MCF 10A (cell line): ENCODE results near the gene ATAD1. TPM values are rescaled to one million over a fixed set of nuclear protein-coding genes. Genes with fewer than 3 reads are reported as not detected.
"Not testable (repeated sequence)": the region's sequence is repeated elsewhere in the genome, so short reads cannot be mapped to it uniquely, and the experiment has no call there.

Experiments
- BruUV-seq: library from RNA; stranded (reverse); fragments of 400-500 nt; replicated peaks from 2 replicates; lab custom pipeline; 2021; lab: Mats Ljungman, UMichigan
- CTCF ChIA-PET: fragments of 300-600 bp; sonication (Branson Sonifier 250); formaldehyde crosslinking; extraction: SDS; loops from one replicate; lab custom pipeline; 2021; ENCODE audit warnings: antibody characterized with exemption, inconsistent platforms; lab: Yijun Ruan, JAX
- POLR2A ChIA-PET: fragments of 300-600, 350-650 bp; sonication (Branson Sonifier 250); formaldehyde crosslinking; extraction: SDS; loops from one replicate; lab custom pipeline; 2020; ENCODE audit warnings: antibody characterized with exemption, inconsistent platforms; lab: Yijun Ruan, JAX
- DNase-seq: peaks from one replicate; pipeline ENCODE4 v3.0.0-alpha.2; 2018; ENCODE audit not compliant: unreplicated experiment
- H3K27ac Mint-ChIP-seq: one replicate; pipeline ENCODE4 v1.8.0; 2022; ENCODE audit warnings: mild to moderate bottlenecking, low read depth, mixed read lengths; ENCODE audit not compliant: unreplicated experiment
- H3K27me3 Mint-ChIP-seq: one replicate; pipeline ENCODE4 v1.8.0; 2022; ENCODE audit warnings: mixed read lengths; ENCODE audit not compliant: insufficient read depth, unreplicated experiment
- H3K36me3 Mint-ChIP-seq: one replicate; pipeline ENCODE4 v1.8.0; 2022; ENCODE audit warnings: mild to moderate bottlenecking, moderate library complexity, mixed read lengths; ENCODE audit not compliant: insufficient read depth, unreplicated experiment
- H3K4me1 Mint-ChIP-seq: one replicate; pipeline ENCODE4 v1.8.0; 2022; ENCODE audit warnings: mixed read lengths; ENCODE audit not compliant: insufficient read depth, unreplicated experiment
- H3K4me3 Mint-ChIP-seq: one replicate; pipeline ENCODE4 v1.8.0; 2022; ENCODE audit warnings: mild to moderate bottlenecking, moderate library complexity, mixed read lengths; ENCODE audit not compliant: unreplicated experiment
- H3K9me3 Mint-ChIP-seq: one replicate; pipeline ENCODE4 v1.8.0; 2022; ENCODE audit warnings: mixed read lengths; ENCODE audit not compliant: unreplicated experiment
- intact Hi-C: fragments of 100-400 bp; cut with micrococcal nuclease; formaldehyde crosslinking; loops from 2 replicates; pipeline ENCODE4 v1.14.1; 2022
- total RNA-seq: library from RNA; stranded (reverse); gene quantifications from 2 replicates; pipeline ENCODE4 v1.2.3, GENCODE V29; 2022
- TF ChIP-seq, protein P1 (sequence below): fragments of 200-600 bp; IDR thresholded peaks from one replicate; pipeline ENCODE4 v1.8.0; 2022; ENCODE audit warnings: antibody characterized with exemption, mild to moderate bottlenecking; ENCODE audit not compliant: unreplicated experiment

The ATAD1 gene
- total RNA-seq, 1 experiment from 2014 or later: 75.2 TPM

DNA sequence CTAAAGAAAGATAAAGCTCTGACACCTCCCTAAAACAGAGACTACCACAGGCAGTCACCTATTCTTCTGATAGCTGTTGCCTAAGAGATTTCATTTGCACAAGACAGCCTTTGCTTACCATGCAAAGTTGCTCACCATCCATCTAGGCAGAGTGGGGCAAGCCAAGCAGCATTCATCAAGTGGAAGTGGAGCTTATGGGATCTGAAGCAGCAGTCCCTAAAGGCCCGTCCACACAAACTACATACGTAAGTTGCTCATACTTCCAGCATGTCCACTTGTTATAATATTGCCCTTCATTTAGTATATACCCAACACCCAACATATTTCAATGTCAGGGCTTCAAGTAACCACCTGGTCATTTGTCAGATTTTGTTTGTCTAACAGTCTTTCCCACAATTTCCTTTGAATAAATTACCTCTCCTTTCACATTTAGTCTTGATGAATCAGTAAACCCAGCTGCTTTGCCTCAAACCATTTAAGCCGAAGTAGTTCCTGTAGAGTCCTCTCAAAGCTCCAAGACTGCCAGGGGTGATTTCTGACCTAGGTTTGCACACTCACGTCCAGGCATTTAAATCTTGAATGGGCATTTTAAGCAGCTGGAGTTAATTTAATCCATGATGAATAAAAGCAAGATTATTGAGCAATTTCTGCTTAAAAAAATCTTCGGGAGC lies 67.9 kb downstream of the ATAD1 start:
- intact Hi-C loops: no loop called here
- H3K9me3 Mint-ChIP-seq: no peaks in the 10 kb centered on the region
- no peak for DNase-seq
- no TSS peak for BruUV-seq
- no peak overlapping the region for H3K27ac Mint-ChIP-seq
- H3K27me3 Mint-ChIP-seq: no peaks in the 10 kb centered on the region
- H3K36me3 Mint-ChIP-seq: peaks cover 29% of the 10 kb centered on the region
- TF ChIP-seq, protein P1, sequence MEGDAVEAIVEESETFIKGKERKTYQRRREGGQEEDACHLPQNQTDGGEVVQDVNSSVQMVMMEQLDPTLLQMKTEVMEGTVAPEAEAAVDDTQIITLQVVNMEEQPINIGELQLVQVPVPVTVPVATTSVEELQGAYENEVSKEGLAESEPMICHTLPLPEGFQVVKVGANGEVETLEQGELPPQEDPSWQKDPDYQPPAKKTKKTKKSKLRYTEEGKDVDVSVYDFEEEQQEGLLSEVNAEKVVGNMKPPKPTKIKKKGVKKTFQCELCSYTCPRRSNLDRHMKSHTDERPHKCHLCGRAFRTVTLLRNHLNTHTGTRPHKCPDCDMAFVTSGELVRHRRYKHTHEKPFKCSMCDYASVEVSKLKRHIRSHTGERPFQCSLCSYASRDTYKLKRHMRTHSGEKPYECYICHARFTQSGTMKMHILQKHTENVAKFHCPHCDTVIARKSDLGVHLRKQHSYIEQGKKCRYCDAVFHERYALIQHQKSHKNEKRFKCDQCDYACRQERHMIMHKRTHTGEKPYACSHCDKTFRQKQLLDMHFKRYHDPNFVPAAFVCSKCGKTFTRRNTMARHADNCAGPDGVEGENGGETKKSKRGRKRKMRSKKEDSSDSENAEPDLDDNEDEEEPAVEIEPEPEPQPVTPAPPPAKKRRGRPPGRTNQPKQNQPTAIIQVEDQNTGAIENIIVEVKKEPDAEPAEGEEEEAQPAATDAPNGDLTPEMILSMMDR: no peak
- H3K4me3 Mint-ChIP-seq: no peak overlapping the region
- ChIA-PET POLR2A (interaction anchor here (2.9 to 4.0 kb wide), 2 partner anchors 10 kb away, joined by 12 to 17 read pairs; no protein-coding TSS in a partner anchor), CTCF (interaction anchor here (0.7 kb wide), 1 partner anchor 10 kb away, joined by 3 read pairs; no protein-coding TSS in a partner anchor)
- H3K4me1 Mint-ChIP-seq: peaks cover 10% of the 10 kb centered on the region

DNA sequence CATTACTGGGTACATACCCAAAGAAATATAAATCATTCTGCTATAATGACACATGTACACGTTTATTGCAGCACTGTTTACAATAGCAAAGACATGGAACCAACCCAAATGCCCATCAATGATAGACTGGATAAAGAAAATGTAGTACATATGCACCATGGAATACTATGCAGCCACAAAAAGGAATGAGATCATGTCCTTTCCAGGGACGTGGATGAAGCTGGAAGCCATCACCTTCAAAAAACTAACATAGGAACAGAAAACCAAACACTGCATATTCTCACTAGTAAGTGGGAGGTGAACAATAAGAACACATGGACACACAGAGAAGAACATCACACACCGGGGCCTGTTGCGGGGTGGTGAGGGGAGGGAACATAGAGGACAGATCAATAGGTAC lies 69.8 kb downstream of the ATAD1 start:
- intact Hi-C loops, H3K27me3 Mint-ChIP-seq, H3K4me1 Mint-ChIP-seq, BruUV-seq, H3K27ac Mint-ChIP-seq, H3K4me3 Mint-ChIP-seq, H3K9me3 Mint-ChIP-seq, DNase-seq: not testable (repeated sequence)
- peaks cover 17% of the 10 kb centered on the region for H3K36me3 Mint-ChIP-seq
- ChIA-PET CTCF (interaction anchor here (1.0 to 1.4 kb wide), 2 partner anchors 12 to 14 kb away, joined by 3 to 6 read pairs; no protein-coding TSS in a partner anchor), POLR2A (interaction anchor here (4.0 kb wide), 1 partner anchor 8 kb away, joined by 17 read pairs; no protein-coding TSS in a partner anchor)

DNA sequence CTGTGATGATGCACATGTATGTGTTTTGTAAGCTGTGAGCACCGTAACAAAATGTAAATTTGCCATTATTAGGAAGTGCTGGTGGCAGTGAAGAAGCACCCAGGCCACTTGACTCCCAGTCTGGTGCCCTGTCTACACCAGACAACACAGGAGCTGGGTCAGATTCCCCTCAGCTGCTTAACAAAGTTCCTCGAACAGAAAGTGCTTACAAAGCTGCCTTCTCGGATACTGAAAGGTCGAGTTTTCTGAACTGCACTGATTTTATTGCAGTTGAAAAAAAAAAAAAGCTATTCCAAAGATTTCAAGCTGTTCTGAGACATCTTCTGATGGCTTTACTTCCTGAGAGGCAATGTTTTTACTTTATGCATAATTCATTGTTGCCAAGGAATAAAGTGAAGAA lies 71.1 kb downstream of the ATAD1 start:
- DNase-seq: no peak
- TF ChIP-seq, protein P1: no peak
- CTCF ChIA-PET: interaction anchor here (0.9 kb wide), 1 partner anchor 13 kb away, joined by 3 read pairs; no protein-coding TSS in a partner anchor
- no TSS peak for BruUV-seq
- no peaks in the 10 kb centered on the region for H3K27me3 Mint-ChIP-seq
- no peak overlapping the region for H3K4me3 Mint-ChIP-seq
- intact Hi-C loops: no loop called here
- peaks cover 6% of the 10 kb centered on the region for H3K36me3 Mint-ChIP-seq
- H3K4me1 Mint-ChIP-seq: no peaks in the 10 kb centered on the region
- POLR2A ChIA-PET: interaction anchor here (0.7 kb wide), 2 partner anchors 9 to 49 kb away, joined by 3 to 4 read pairs; no protein-coding TSS in a partner anchor
- H3K27ac Mint-ChIP-seq: no peak overlapping the region
- H3K9me3 Mint-ChIP-seq: no peaks in the 10 kb centered on the region

DNA sequence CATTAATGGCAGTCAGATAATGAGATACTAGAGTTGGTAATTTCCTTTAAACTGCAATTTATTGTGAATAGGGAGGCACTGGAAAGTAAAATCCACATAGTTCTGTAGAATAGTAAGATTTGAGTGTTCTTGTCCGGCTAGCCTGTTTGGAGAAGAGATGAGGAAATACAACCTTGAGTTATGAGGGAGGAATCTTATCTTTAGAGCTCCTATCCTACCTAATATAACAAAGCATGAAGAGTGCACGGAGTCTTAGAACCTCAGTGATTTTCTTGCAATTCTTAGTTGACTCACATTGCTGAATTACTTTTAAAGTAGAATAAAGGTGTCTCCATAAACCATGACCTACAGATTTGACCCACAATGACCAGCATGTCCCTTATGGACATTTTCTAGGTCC lies 73.4 kb downstream of the ATAD1 start:
- POLR2A ChIA-PET: interaction anchor here (0.7 to 1.6 kb wide), 3 partner anchors 11 to 17 kb away, joined by 3 to 6 read pairs (median 3); no protein-coding TSS in a partner anchor
- no peak overlapping the region for H3K4me3 Mint-ChIP-seq
- H3K4me1 Mint-ChIP-seq: peaks cover 5% of the 10 kb centered on the region
- BruUV-seq: no TSS peak
- intact Hi-C loops: no loop called here
- CTCF ChIA-PET: interaction anchor here (0.5 kb wide), 1 partner anchor 89 kb away, joined by 3 read pairs; no protein-coding TSS in a partner anchor
- no peaks in the 10 kb centered on the region for H3K36me3 Mint-ChIP-seq
- no peak for DNase-seq
- H3K9me3 Mint-ChIP-seq: no peaks in the 10 kb centered on the region
- no peak overlapping the region for H3K27ac Mint-ChIP-seq
- H3K27me3 Mint-ChIP-seq: no peaks in the 10 kb centered on the region
- TF ChIP-seq, protein P1: no peak

DNA sequence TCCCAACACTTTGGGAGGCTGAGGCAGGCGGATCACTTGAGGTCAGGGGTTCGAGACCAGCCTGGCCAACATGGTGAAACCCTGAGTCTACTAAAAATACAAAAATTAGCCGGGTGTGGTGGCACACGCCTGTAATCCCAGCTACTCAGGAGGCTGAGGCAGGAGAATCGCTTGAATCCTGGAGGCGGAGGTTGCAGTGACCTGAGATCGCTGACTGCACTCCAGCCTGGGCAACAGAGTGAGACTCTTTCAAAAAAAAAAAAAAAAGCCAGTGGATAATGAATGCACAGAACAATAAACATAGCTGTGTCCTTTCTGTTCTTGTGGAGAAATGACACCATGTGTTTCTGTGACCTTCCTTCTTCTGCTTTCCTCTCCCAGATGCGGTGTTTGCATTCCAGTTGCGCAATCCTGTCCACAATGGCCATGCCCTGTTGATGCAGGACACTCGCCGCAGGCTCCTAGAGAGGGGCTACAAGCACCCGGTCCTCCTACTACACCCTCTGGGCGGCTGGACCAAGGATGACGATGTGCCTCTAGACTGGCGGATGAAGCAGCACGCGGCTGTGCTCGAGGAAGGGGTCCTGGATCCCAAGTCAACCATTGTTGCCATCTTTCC lies 74.9 kb downstream of the ATAD1 start:
- H3K36me3 Mint-ChIP-seq, H3K27me3 Mint-ChIP-seq, H3K9me3 Mint-ChIP-seq, DNase-seq, intact Hi-C loops, H3K4me3 Mint-ChIP-seq, BruUV-seq, H3K27ac Mint-ChIP-seq, H3K4me1 Mint-ChIP-seq: not testable (repeated sequence)
- CTCF ChIA-PET: interaction anchor here (0.6 to 1.7 kb wide), 4 partner anchors 8 to 210 kb away, joined by 3 to 4 read pairs (median 3); no protein-coding TSS in a partner anchor
- POLR2A ChIA-PET: interaction anchor here (0.6 to 1.6 kb wide), 4 partner anchors 8 to 1822 kb away, joined by 3 to 6 read pairs (median 5); no protein-coding TSS in a partner anchor
